Suprapubic skin (tissue), 3 donors: ENCODE measurements around the gene CA11.

Experiments
- CTCF ChIP-seq, 2 donors: fragments of 200-600 bp in 1 of 2; fragments of 450-650 bp in 1 of 2; sonication (generic) in 1 of 2; IDR thresholded peaks; one replicate each; pipeline ENCODE4 v1.5.1; 2016 to 2019; ENCODE audit warnings: antibody characterized with exemption in 2 of 2, mild to moderate bottlenecking in 1 of 2, moderate library complexity in 1 of 2
- EP300 ChIP-seq: sonication (generic); formaldehyde crosslinking; IDR thresholded peaks from one replicate; pipeline ENCODE4 v1.6.1; 2017; ENCODE audit warnings: antibody characterized with exemption
- POLR2A ChIP-seq, 2 donors: fragments of 450-650 bp; IDR thresholded peaks; one replicate each; pipeline ENCODE4 v1.6.1; 2017; ENCODE audit warnings: antibody characterized with exemption in 2 of 2, mild to moderate bottlenecking in 2 of 2, moderate library complexity in 2 of 2

- no peak for TF ChIP-seq CTCF (IDR thresholded peaks at IDR 0.05)
- no peak for TF ChIP-seq EP300
- TF ChIP-seq POLR2A (IDR thresholded peaks at IDR 0.05) = no peak
These were observed 11.0 kb upstream of the CA11 start for GRCh38 chr19:48656840-48657474.
